Kidney (tissue), 14 donors: ENCODE measurements around the gene DIS3. TPM values are rescaled to one million over a fixed set of nuclear protein-coding genes. Genes with fewer than 3 reads are reported as not detected.

Source experiments
- DNase-seq, 5 donors: peaks; one replicate each; pipeline ENCODE4 v3.0.0-alpha.2; 2013 to 2020
- FAIRE-seq: peaks from 2 replicates; lab custom pipeline; 2012; peaks lifted over from hg19 to GRCh38; lab: Jason Lieb, UNC
- H3K27ac ChIP-seq, 2 donors: one replicate each; pipeline ENCODE4 v1.7.0; 2013; ENCODE audit warnings: low read depth in 2 of 2, low read length in 2 of 2, inconsistent platforms in 1 of 2
- H3K27me3 ChIP-seq: one replicate; pipeline ENCODE4 v1.7.1; 2013; ENCODE audit warnings: low read length, inconsistent platforms; ENCODE audit not compliant: control insufficient read depth, insufficient read depth
- H3K36me3 ChIP-seq, 3 donors: one replicate each; pipeline versions ENCODE4 v1.7.0 to v1.7.1; 2013; ENCODE audit warnings: low read length in 3 of 3, control low read depth in 1 of 3, inconsistent platforms in 1 of 3; ENCODE audit not compliant: insufficient read depth in 3 of 3, control insufficient read depth in 2 of 3
- H3K4me1 ChIP-seq, 3 donors: one replicate each; pipeline versions ENCODE4 v1.7.0 to v1.7.1; 2013; ENCODE audit warnings: low read length in 3 of 3, inconsistent platforms in 1 of 3, low read depth in 1 of 3; ENCODE audit not compliant: control insufficient read depth in 2 of 3, insufficient read depth in 2 of 3
- H3K4me3 ChIP-seq, 3 donors: one replicate each; pipeline versions ENCODE4 v1.7.0 to v1.8.1; 2013; ENCODE audit warnings: low read length in 3 of 3, control low read depth in 1 of 3, inconsistent platforms in 1 of 3
- H3K9ac ChIP-seq, 3 donors: one replicate each; pipeline versions ENCODE4 v1.7.0 to v1.7.1; 2013; ENCODE audit warnings: low read length in 3 of 3, control low read depth in 1 of 3, inconsistent platforms in 1 of 3
- H3K9me3 ChIP-seq, 3 donors: one replicate each; pipeline versions ENCODE4 v1.7.0 to v1.7.1; 2013; ENCODE audit warnings: low read length in 3 of 3, control low read depth in 1 of 3, inconsistent platforms in 1 of 3; ENCODE audit not compliant: control insufficient read depth in 2 of 3, insufficient read depth in 1 of 3
- CTCF ChIP-seq: IDR thresholded peaks from 3 replicates; pipeline ENCODE4 v1.5.1; 2012; ENCODE audit warnings: mild to moderate bottlenecking, moderate library complexity, borderline replicate concordance; ENCODE audit not compliant: insufficient read depth; ENCODE audit errors: extremely low read depth
- intact Hi-C: fragments of 100-400 bp; cut with DNase I; formaldehyde crosslinking; loops from one replicate; pipeline ENCODE4 v1.11.1; 2022
- polyA plus RNA-seq: library from polyadenylated mRNA; stranded (reverse); fragments of 350-450 nt; fragmentation: Illumina TruSeq; extraction: RNeasy Lipid Tissue Mini Kit (QIAGEN cat#74804); gene quantifications from one replicate; pipeline ENCODE4 v1.2.3, GENCODE V29; 2014; ENCODE audit warnings: low read depth, low replicate concordance; ENCODE audit not compliant: insufficient read depth
- total RNA-seq: library from RNA; stranded (reverse); fragmentation: NEBNext Ultra II Directional; extraction: Animal tissue kit (Norgen Biotek cat#: 25700); gene quantifications from one replicate; pipeline ENCODE4 v1.2.1, GENCODE V29; 2021
- donor health status: control.
- donor health status: control.
- donor health status: control.
- donor health status: control.
- donor health status: control.
- donor health status: DM: yes; HTN: yes; CAD: no.
- donor health status: Normal renal cell carcinoma (clear cell type).

The DIS3 gene
- total and polyA plus RNA-seq, 2 donors from 2014 or later: 7.5 to 29.8 TPM

GRCh38 chr13:72782717-72783116 is 1.0 kb upstream of the DIS3 start:
- DNase-seq (peak in 3 of 5 donors; percentile 9 to 46 (median 30)), FAIRE-seq (no peak)
- Histone ChIP-seq H3K4me3 (peak overlapping the region; percentile 99 to 100 (median 100)), H3K9me3 (no peaks in the 10 kb centered on the region), H3K36me3 (peaks cover 0 to 6% (median 5%) of the 10 kb centered on the region in 3 donors), H3K27me3 (no peaks in the 10 kb centered on the region), H3K27ac (no peak overlapping the region), H3K4me1 (peaks cover 0 to 10% (median 4%) of the 10 kb centered on the region in 3 donors), H3K9ac (peak overlapping the region; percentile 87 to 97 (median 88))
- intact Hi-C loops: no loop called here
- TF ChIP-seq CTCF: no peak

- H3K9ac ChIP-seq: no peak overlapping the region
- no peaks in the 10 kb centered on the region for H3K9me3 ChIP-seq
- no peaks in the 10 kb centered on the region for H3K27me3 ChIP-seq
- H3K36me3 ChIP-seq: peaks cover 12 to 72% (median 37%) of the 10 kb centered on the region in 3 donors
- H3K27ac ChIP-seq: no peak overlapping the region
- DNase-seq (no peak), FAIRE-seq (no peak)
- no peak for TF ChIP-seq CTCF
- no peak overlapping the region for H3K4me3 ChIP-seq
- intact Hi-C loops: no loop called here
- no peaks in the 10 kb centered on the region for H3K4me1 ChIP-seq
Measured at GRCh38 chr13:72774019-72774418, 7.7 kb downstream of the DIS3 start.

- H3K27ac ChIP-seq: no peak overlapping the region
- peaks cover 7 to 64% (median 38%) of the 10 kb centered on the region in 3 donors for H3K36me3 ChIP-seq
- FAIRE-seq (no peak), DNase-seq (no peak)
- no peaks in the 10 kb centered on the region for H3K27me3 ChIP-seq
- H3K4me3 ChIP-seq: no peak overlapping the region
- no peak overlapping the region for H3K9ac ChIP-seq
- intact Hi-C loops: no loop called here
- no peaks in the 10 kb centered on the region for H3K9me3 ChIP-seq
- no peaks in the 10 kb centered on the region for H3K4me1 ChIP-seq
- no peak for TF ChIP-seq CTCF
Measured at GRCh38 chr13:72763411-72763810, 18.3 kb downstream of the DIS3 start.

GRCh38 chr13:72760189-72760588 is 21.5 kb downstream of the DIS3 start:
- intact Hi-C loops: no loop called here
- no peak for FAIRE-seq

More at GRCh38 chr13:72760189-72760588, 21.5 kb downstream of the DIS3 start:
- TF ChIP-seq CTCF: no peak
- Histone ChIP-seq H3K27me3 (no peaks in the 10 kb centered on the region), H3K4me1 (no peaks in the 10 kb centered on the region), H3K27ac (no peak overlapping the region), H3K9me3 (no peaks in the 10 kb centered on the region), H3K36me3 (peaks cover 8 to 54% (median 30%) of the 10 kb centered on the region in 3 donors), H3K4me3 (no peak overlapping the region), H3K9ac (no peak overlapping the region)
- DNase-seq: no peak
